Measurements from ENCODE around the gene OR5AU1. TPM values are rescaled to one million over a fixed set of nuclear protein-coding genes. Genes with fewer than 3 reads are reported as not detected.
"Not testable (repeated sequence)": the region's sequence is repeated elsewhere in the genome, so short reads cannot be mapped to it uniquely, and the experiment has no call there.

The OR5AU1 gene
- total RNA-seq, 2 experiments from 2014 or later, result not detected

GRCh38 chr14:21162081-21162480 lies 6.2 kb upstream of the OR5AU1 start:
- DNase-seq, result no peak
- H3K4me3 Mint-ChIP-seq, result no peak overlapping the region
- peaks cover 27% of the 10 kb centered on the region for H3K27me3 Mint-ChIP-seq
- H3K4me1 Mint-ChIP-seq, result no peaks in the 10 kb centered on the region
- ChIA-PET POLR2A (no interaction called here), CTCF (no interaction called here)
- H3K27ac Mint-ChIP-seq, result no peak overlapping the region
- no peaks in the 10 kb centered on the region for H3K36me3 Mint-ChIP-seq (ENCODE audit: low read depth)
- H3K9me3 Mint-ChIP-seq, result no peaks in the 10 kb centered on the region

DNA sequence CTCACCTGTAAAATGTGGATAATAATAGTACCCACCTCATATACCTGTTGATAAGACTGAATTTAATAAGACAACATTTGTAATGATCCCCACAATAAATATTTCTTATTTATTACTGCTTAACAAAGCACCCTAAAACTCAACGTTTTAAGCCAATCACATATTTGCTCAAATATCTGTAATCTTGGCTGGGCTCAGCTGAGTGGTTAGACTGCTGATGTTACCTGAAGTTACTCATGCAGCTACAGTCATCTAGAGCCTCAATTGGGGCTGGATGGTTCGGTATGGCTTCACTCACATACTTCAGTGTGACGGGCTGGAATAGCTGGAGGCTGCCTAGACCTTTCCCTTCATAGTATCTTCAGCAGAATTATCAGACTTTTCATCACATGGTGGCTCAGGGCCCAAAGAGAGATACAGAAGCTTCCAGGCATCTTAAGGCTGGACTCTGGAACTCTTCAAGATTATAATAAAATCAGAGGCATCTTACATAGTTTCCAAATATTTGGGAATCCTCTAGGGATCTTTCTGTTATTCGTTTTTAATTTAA lies 4.3 kb upstream of the OR5AU1 start:
- Mint-ChIP-seq H3K4me1 (no peaks in the 10 kb centered on the region), H3K27ac (no peak overlapping the region), H3K36me3 (ENCODE audit: low read depth) (no peaks in the 10 kb centered on the region), H3K9me3 (no peaks in the 10 kb centered on the region), H3K4me3 (no peak overlapping the region), H3K27me3 (peaks cover 20% of the 10 kb centered on the region)
- ChIA-PET CTCF (no interaction called here), POLR2A (no interaction called here)
- DNase-seq, result no peak

GRCh38 chr14:21158175-21158574 lies 2.3 kb upstream of the OR5AU1 start:
- H3K36me3 Mint-ChIP-seq (ENCODE audit: low read depth); H3K4me3 Mint-ChIP-seq; POLR2A ChIA-PET; H3K27ac Mint-ChIP-seq; H3K4me1 Mint-ChIP-seq; H3K9me3 Mint-ChIP-seq; DNase-seq: not testable (repeated sequence)
- H3K27me3 Mint-ChIP-seq, result peaks cover 24% of the 10 kb centered on the region
- CTCF ChIA-PET, result interaction anchor here (3.2 kb wide), 1 partner anchor 12 kb away, joined by 9 read pairs; no protein-coding TSS in a partner anchor

GRCh38 chr14:21149641-21150367 lies 6.1 kb downstream of the OR5AU1 start:
- DNase-seq, result no peak
- H3K27me3 Mint-ChIP-seq, result peaks cover 7% of the 10 kb centered on the region
- H3K27ac Mint-ChIP-seq, result no peak overlapping the region
- H3K4me3 Mint-ChIP-seq, result no peak overlapping the region
- peaks cover 3% of the 10 kb centered on the region for H3K36me3 Mint-ChIP-seq (ENCODE audit: low read depth)
- H3K9me3 Mint-ChIP-seq, result peaks cover 10% of the 10 kb centered on the region
- CTCF ChIA-PET, result no interaction called here
- POLR2A ChIA-PET, result no interaction called here
- H3K4me1 Mint-ChIP-seq, result no peaks in the 10 kb centered on the region

DNA sequence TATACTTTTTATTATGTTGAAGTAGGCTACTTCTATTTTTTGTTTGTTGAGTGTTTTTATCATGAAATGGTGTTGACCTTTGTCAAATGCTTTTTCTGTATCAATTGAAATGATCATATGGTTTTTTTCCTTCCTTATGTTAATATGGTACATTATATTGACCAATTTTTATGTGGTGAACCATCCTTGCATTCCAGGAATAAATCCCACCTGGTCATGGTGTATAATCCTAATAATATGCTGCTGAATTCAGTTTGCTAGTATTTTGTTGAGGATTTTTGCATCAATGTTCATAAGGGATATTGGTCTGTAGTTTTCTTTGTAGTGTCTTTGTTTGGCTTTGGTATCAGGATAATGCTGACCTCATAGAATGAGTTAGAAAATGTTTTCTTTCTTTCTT lies 10.4 kb downstream of the OR5AU1 start:
- POLR2A ChIA-PET, result no interaction called here
- H3K4me3 Mint-ChIP-seq, result no peak overlapping the region
- peaks cover 6% of the 10 kb centered on the region for H3K27me3 Mint-ChIP-seq
- peaks cover 11% of the 10 kb centered on the region for H3K9me3 Mint-ChIP-seq
- DNase-seq, result no peak
- peaks cover 3% of the 10 kb centered on the region for H3K36me3 Mint-ChIP-seq (ENCODE audit: low read depth)
- no peak overlapping the region for H3K27ac Mint-ChIP-seq
- no peaks in the 10 kb centered on the region for H3K4me1 Mint-ChIP-seq
- CTCF ChIA-PET, result interaction anchor here (2.6 kb wide), 1 partner anchor 11 kb away, joined by 9 read pairs; the partner anchor contains the start of gene OR5AU1

- CTCF ChIA-PET, result no interaction called here
- peaks cover 11% of the 10 kb centered on the region for H3K9me3 Mint-ChIP-seq
- no peak for DNase-seq
- peaks cover 3% of the 10 kb centered on the region for H3K36me3 Mint-ChIP-seq (ENCODE audit: low read depth)
- peaks cover 2% of the 10 kb centered on the region for H3K27me3 Mint-ChIP-seq
- POLR2A ChIA-PET, result no interaction called here
- H3K4me3 Mint-ChIP-seq, result no peak overlapping the region
- H3K4me1 Mint-ChIP-seq, result no peaks in the 10 kb centered on the region
- H3K27ac Mint-ChIP-seq, result no peak overlapping the region
Observed at GRCh38 chr14:21142357-21142756, 13.5 kb downstream of the OR5AU1 start.

DNA sequence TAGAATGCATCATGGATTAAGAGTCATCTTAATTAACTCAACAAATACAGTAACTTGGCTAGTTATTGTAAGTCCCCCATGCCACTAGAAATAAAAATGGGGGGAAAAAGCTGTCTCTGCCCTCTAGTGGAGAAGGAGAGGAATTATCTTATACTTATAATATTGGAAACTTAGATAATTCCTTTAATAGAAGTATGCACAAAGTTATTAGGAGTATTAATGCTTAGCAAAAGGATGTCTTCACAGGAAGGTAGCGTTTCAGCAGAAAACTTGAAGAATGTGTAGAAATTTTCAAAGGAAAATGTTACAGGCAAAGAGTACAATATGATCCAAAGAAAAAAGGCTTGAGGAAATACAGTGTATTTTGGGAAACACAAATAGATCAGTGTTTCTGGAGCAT lies 19.8 kb downstream of the OR5AU1 start:
- H3K9me3 Mint-ChIP-seq, result no peaks in the 10 kb centered on the region
- no peaks in the 10 kb centered on the region for H3K4me1 Mint-ChIP-seq
- H3K36me3 Mint-ChIP-seq (ENCODE audit: low read depth), result no peaks in the 10 kb centered on the region
- peaks cover 6% of the 10 kb centered on the region for H3K27me3 Mint-ChIP-seq
- CTCF ChIA-PET, result no interaction called here
- POLR2A ChIA-PET, result no interaction called here
- H3K4me3 Mint-ChIP-seq, result no peak overlapping the region
- H3K27ac Mint-ChIP-seq, result no peak overlapping the region
- DNase-seq, result no peak

GRCh38 chr14:21133901-21134300 lies 22.0 kb downstream of the OR5AU1 start:
- no peak for DNase-seq
- ChIA-PET CTCF (no interaction called here), POLR2A (no interaction called here)
- H3K9me3 Mint-ChIP-seq, result no peaks in the 10 kb centered on the region
- H3K27me3 Mint-ChIP-seq, result peaks cover 12% of the 10 kb centered on the region
- no peak overlapping the region for H3K27ac Mint-ChIP-seq
- H3K4me3 Mint-ChIP-seq, result no peak overlapping the region
- no peaks in the 10 kb centered on the region for H3K4me1 Mint-ChIP-seq
- no peaks in the 10 kb centered on the region for H3K36me3 Mint-ChIP-seq (ENCODE audit: low read depth)

- Mint-ChIP-seq H3K27me3 (peaks cover 32% of the 10 kb centered on the region), H3K4me1 (peaks cover 3% of the 10 kb centered on the region), H3K9me3 (no peaks in the 10 kb centered on the region), H3K36me3 (ENCODE audit: low read depth) (no peaks in the 10 kb centered on the region), H3K27ac (no peak overlapping the region), H3K4me3 (no peak overlapping the region)
- ChIA-PET POLR2A (no interaction called here), CTCF (interaction anchor here (0.7 to 3.7 kb wide), 2 partner anchors 20 to 69 kb away, joined by 3 to 12 read pairs; no protein-coding TSS in a partner anchor)
- DNase-seq, result no peak
Observed at GRCh38 chr14:21123429-21123828, 32.4 kb downstream of the OR5AU1 start.

- ChIA-PET POLR2A (no interaction called here), CTCF (no interaction called here)
- Mint-ChIP-seq H3K9me3 (no peaks in the 10 kb centered on the region), H3K4me1 (peaks cover 3% of the 10 kb centered on the region), H3K27me3 (peaks cover 15% of the 10 kb centered on the region), H3K36me3 (ENCODE audit: low read depth) (no peaks in the 10 kb centered on the region), H3K27ac (no peak overlapping the region), H3K4me3 (no peak overlapping the region)
- DNase-seq, result no peak
Observed at GRCh38 chr14:21121122-21121521, 34.7 kb downstream of the OR5AU1 start.

DNA sequence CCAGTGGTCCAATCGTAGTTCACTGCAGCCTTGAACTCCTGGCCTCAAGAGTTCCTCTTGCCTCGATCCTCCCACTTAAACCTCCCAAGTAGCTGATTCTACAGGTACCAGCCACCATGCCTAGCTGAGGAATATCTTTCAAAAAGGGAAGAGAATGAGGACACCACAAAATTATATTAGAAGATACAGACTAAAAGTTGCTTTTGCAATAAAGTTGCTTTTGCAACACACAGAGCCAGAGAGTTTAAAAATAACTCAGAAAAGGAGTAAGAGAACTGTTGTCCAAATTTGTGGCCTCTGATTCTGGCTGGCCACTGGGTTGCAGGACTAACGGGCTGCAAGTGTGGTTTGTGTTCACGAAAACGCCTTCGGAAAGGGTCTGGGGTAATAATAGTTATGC lies 35.2 kb downstream of the OR5AU1 start:
- Mint-ChIP-seq H3K9me3 (no peaks in the 10 kb centered on the region), H3K4me1 (peaks cover 3% of the 10 kb centered on the region), H3K4me3 (no peak overlapping the region), H3K36me3 (ENCODE audit: low read depth) (no peaks in the 10 kb centered on the region), H3K27ac (no peak overlapping the region), H3K27me3 (peaks cover 14% of the 10 kb centered on the region)
- ChIA-PET CTCF (no interaction called here), POLR2A (no interaction called here)
- no peak for DNase-seq

DNA sequence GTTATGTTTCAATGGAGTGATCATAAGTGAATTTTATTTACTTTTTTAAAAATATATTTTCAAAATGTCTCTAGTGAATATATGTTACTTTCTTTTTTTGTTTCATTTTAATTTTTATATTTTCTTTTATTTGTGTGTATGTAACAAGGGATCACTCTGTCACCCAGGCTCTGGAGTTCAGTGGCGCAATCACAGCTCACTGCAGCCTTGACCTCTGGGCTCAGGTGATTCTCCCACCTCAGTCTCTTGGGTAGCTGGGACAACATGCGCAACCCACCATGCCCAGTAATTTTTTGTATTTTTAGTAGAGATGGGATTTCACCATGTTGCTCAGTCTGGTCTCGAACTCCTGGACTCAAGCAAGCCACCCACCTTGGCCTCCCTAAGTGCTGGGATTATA lies 36.9 kb downstream of the OR5AU1 start:
- Mint-ChIP-seq H3K4me1 (peaks cover 3% of the 10 kb centered on the region), H3K27ac (no peak overlapping the region), H3K27me3 (peaks cover 9% of the 10 kb centered on the region), H3K9me3 (no peaks in the 10 kb centered on the region), H3K36me3 (ENCODE audit: low read depth) (no peaks in the 10 kb centered on the region), H3K4me3 (no peak overlapping the region)
- ChIA-PET POLR2A (no interaction called here), CTCF (interaction anchor here (1.7 kb wide), 1 partner anchor 9 kb away, joined by 4 read pairs; no protein-coding TSS in a partner anchor)
- no peak for DNase-seq

DNA sequence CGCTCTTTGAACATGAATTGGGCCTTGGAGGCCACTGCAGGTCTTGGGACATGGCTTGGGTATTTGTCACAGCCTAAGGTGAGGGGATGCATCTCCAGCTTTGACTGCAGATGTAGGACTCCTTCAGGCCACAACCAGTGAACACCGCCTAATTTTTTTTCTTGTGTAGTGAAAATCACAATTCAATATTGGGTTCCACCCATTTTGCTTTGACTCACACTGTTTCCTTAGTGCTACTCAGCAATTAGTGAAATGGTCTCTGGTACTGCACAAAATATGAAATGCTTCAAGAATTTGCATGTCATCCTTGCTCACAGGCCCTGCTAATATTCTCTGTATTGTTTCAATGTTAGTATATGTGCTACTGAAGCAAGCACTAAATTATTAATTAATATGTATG lies 42.5 kb downstream of the OR5AU1 start:
- H3K27me3 Mint-ChIP-seq, result no peaks in the 10 kb centered on the region
- peaks cover 4% of the 10 kb centered on the region for H3K4me1 Mint-ChIP-seq
- CTCF ChIA-PET, result no interaction called here
- H3K9me3 Mint-ChIP-seq, result no peaks in the 10 kb centered on the region
- no peaks in the 10 kb centered on the region for H3K36me3 Mint-ChIP-seq (ENCODE audit: low read depth)
- no peak for DNase-seq
- no peak overlapping the region for H3K4me3 Mint-ChIP-seq
- no peak overlapping the region for H3K27ac Mint-ChIP-seq
- POLR2A ChIA-PET, result no interaction called here

GRCh38 chr14:21112255-21112654 lies 43.6 kb downstream of the OR5AU1 start:
- Mint-ChIP-seq H3K36me3 (ENCODE audit: low read depth) (no peaks in the 10 kb centered on the region), H3K27ac (no peak overlapping the region), H3K9me3 (no peaks in the 10 kb centered on the region), H3K4me1 (peaks cover 4% of the 10 kb centered on the region), H3K4me3 (no peak overlapping the region), H3K27me3 (no peaks in the 10 kb centered on the region)
- CTCF ChIA-PET, result no interaction called here
- POLR2A ChIA-PET, result no interaction called here
- DNase-seq, result no peak
